Neural crest cell (in vitro differentiated cells): ENCODE data around the gene RGPD3. TPM values are rescaled to one million over a fixed set of nuclear protein-coding genes. Genes with fewer than 3 reads are reported as not detected.

ENCODE experiments used
- DNase-seq: peaks from one replicate; pipeline ENCODE4 v3.0.0; 2021; ENCODE audit warnings: low read depth, mixed read lengths, low spot score
- H3K27ac Mint-ChIP-seq: one replicate; pipeline ENCODE4 v1.8.0; 2021; ENCODE audit warnings: mild to moderate bottlenecking, mixed read lengths; ENCODE audit not compliant: unreplicated experiment
- H3K27me3 Mint-ChIP-seq: 2 replicates; pipeline ENCODE4 v1.8.0; 2021; ENCODE audit warnings: low read depth, mild to moderate bottlenecking, mixed read lengths
- H3K36me3 Mint-ChIP-seq: 2 replicates; pipeline ENCODE4 v1.8.0; 2021; ENCODE audit warnings: low read depth, mild to moderate bottlenecking, mixed read lengths
- H3K4me1 Mint-ChIP-seq: 2 replicates; pipeline ENCODE4 v1.8.0; 2021; ENCODE audit warnings: mixed read lengths
- H3K4me3 Mint-ChIP-seq: one replicate; pipeline ENCODE4 v1.8.0; 2021; ENCODE audit warnings: mild to moderate bottlenecking, mixed read lengths
- H3K9me3 Mint-ChIP-seq: 2 replicates; pipeline ENCODE4 v1.8.0; 2021; ENCODE audit warnings: mixed read lengths
- CTCF ChIP-seq: fragments of 200-600 bp; sonication (generic); conservative IDR thresholded peaks from 2 replicates; pipeline ENCODE4 v1.5.0; 2021; ENCODE audit warnings: antibody characterized with exemption, mild to moderate bottlenecking
- total RNA-seq: library from RNA; stranded (reverse); gene quantifications from 2 replicates; pipeline ENCODE4 v1.2.1, GENCODE V29; 2021

The RGPD3 gene
- total RNA-seq, 1 donor from 2014 or later, result 0.14 TPM

GRCh38 chr2:106366204-106366885 lies 101.9 kb downstream of the RGPD3 start:
- Mint-ChIP-seq H3K36me3 (peaks cover 3% of the 10 kb centered on the region), H3K27me3 (no peaks in the 10 kb centered on the region), H3K27ac (no peak overlapping the region), H3K4me3 (no peak overlapping the region), H3K9me3 (peaks cover 5% of the 10 kb centered on the region), H3K4me1 (no peaks in the 10 kb centered on the region)
- TF ChIP-seq CTCF, result no peak
- no peak for DNase-seq

- Mint-ChIP-seq H3K27ac (no peak overlapping the region), H3K36me3 (peaks cover 3% of the 10 kb centered on the region), H3K4me3 (no peak overlapping the region), H3K27me3 (no peaks in the 10 kb centered on the region), H3K4me1 (no peaks in the 10 kb centered on the region), H3K9me3 (peaks cover 5% of the 10 kb centered on the region)
- TF ChIP-seq CTCF, result no peak
- no peak for DNase-seq
Observed at GRCh38 chr2:106363791-106364190, 104.4 kb downstream of the RGPD3 start.

GRCh38 chr2:106362789-106363188 lies 105.4 kb downstream of the RGPD3 start:
- H3K27me3 Mint-ChIP-seq, result no peaks in the 10 kb centered on the region

GRCh38 chr2:106359512-106359911 lies 108.7 kb downstream of the RGPD3 start:
- Mint-ChIP-seq H3K9me3 (peaks cover under 1% of the 10 kb centered on the region), H3K27me3 (no peaks in the 10 kb centered on the region), H3K4me1 (no peaks in the 10 kb centered on the region), H3K4me3 (no peak overlapping the region), H3K27ac (no peak overlapping the region), H3K36me3 (no peaks in the 10 kb centered on the region)
- DNase-seq, result no peak
- no peak for TF ChIP-seq CTCF

More at GRCh38 chr2:106362789-106363188, 105.4 kb downstream of the RGPD3 start:
- TF ChIP-seq CTCF, result no peak
- Mint-ChIP-seq H3K9me3 (peaks cover 5% of the 10 kb centered on the region), H3K36me3 (peaks cover 3% of the 10 kb centered on the region), H3K4me3 (no peak overlapping the region), H3K4me1 (no peaks in the 10 kb centered on the region), H3K27ac (no peak overlapping the region)
- DNase-seq, result no peak

GRCh38 chr2:106358521-106358920 lies 109.7 kb downstream of the RGPD3 start:
- no peaks in the 10 kb centered on the region for H3K4me1 Mint-ChIP-seq
- TF ChIP-seq CTCF, result no peak

More at GRCh38 chr2:106358521-106358920, 109.7 kb downstream of the RGPD3 start:
- Mint-ChIP-seq H3K27me3 (no peaks in the 10 kb centered on the region), H3K9me3 (peaks cover 6% of the 10 kb centered on the region), H3K27ac (no peak overlapping the region), H3K36me3 (peaks cover 3% of the 10 kb centered on the region), H3K4me3 (no peak overlapping the region)
- no peak for DNase-seq
